Panc1 (cell line): ENCODE measurements around the gene GAB4. TPM values are rescaled to one million over a fixed set of nuclear protein-coding genes. Genes with fewer than 3 reads are reported as not detected.

Source experiments
- ATAC-seq: fragments of 200-7000 bp; cut with Tn5 transposase; 2 replicates; pipeline ENCODE4 v1.9.1; 2020; ENCODE audit warnings: mild to moderate bottlenecking, moderate library complexity
- BruUV-seq: library from RNA; stranded (reverse); fragments of 400-500 nt; replicated peaks from 2 replicates; lab custom pipeline; 2021; lab: Mats Ljungman, UMichigan
- CTCF ChIA-PET: fragments of 300-600 bp; sonication (Branson Sonifier 250); formaldehyde crosslinking; loops from one replicate; lab custom pipeline; 2022; ENCODE audit warnings: antibody characterized with exemption; lab: Charles Lee
- POLR2A ChIA-PET: fragments of 300-600 bp; sonication (Branson Sonifier 250); formaldehyde crosslinking; loops from one replicate; lab custom pipeline; 2022; ENCODE audit warnings: antibody characterized with exemption; lab: Charles Lee
- DNase-seq: peaks from one replicate; pipeline ENCODE4 v3.0.0-alpha.2; 2010; ENCODE audit warnings: low read depth, low spot score
- H3K27ac ChIP-seq: 2 replicates; pipeline ENCODE4 v1.5.1; 2011; ENCODE audit warnings: mild to moderate bottlenecking, low read length, inconsistent platforms
- H3K27me3 ChIP-seq: fragments of 200-500 bp; sonication (Bioruptor generic); 2 replicates; pipeline ENCODE4 v1.6.0; 2014; ENCODE audit warnings: low read length, inconsistent platforms; ENCODE audit not compliant: control insufficient read depth, insufficient read depth
- H3K36me3 ChIP-seq: fragments of 200-500 bp; sonication (Bioruptor generic); 2 replicates; pipeline ENCODE4 v1.5.1; 2014; ENCODE audit warnings: inconsistent platforms, mild to moderate bottlenecking, low read length, moderate library complexity; ENCODE audit not compliant: control insufficient read depth, insufficient read depth
- H3K4me1 ChIP-seq: 2 replicates; pipeline ENCODE4 v1.5.1; 2011; ENCODE audit warnings: inconsistent platforms, mild to moderate bottlenecking, low read length, moderate library complexity; ENCODE audit not compliant: control insufficient read depth, insufficient read depth
- H3K4me3 ChIP-seq, 2 experiments: 2 replicates each; pipeline ENCODE4 v1.5.1; 2011 to 2012; ENCODE audit warnings: low read depth in 2 of 2, low read length in 2 of 2, mild to moderate bottlenecking in 2 of 2, inconsistent platforms in 1 of 2, moderate library complexity in 1 of 2
- H3K9me3 ChIP-seq: fragments of 200-500 bp; sonication (Bioruptor generic); 2 replicates; pipeline ENCODE4 v1.5.1; 2014; ENCODE audit warnings: low read depth, mild to moderate bottlenecking, inconsistent platforms, low read length, moderate library complexity; ENCODE audit not compliant: control insufficient read depth, insufficient read depth
- POLR2AphosphoS5 ChIP-seq: IDR thresholded peaks from 2 replicates; pipeline ENCODE4 v1.6.1; 2012; ENCODE audit warnings: mild to moderate bottlenecking, low read depth, low read length, moderate library complexity
- SIN3A ChIP-seq: IDR thresholded peaks from 2 replicates; pipeline ENCODE4 v1.6.1; 2012; ENCODE audit warnings: low read depth, mild to moderate bottlenecking, low read length, moderate library complexity, borderline replicate concordance; ENCODE audit not compliant: insufficient read depth
- TCF7L2 ChIP-seq: IDR thresholded peaks from 2 replicates; pipeline ENCODE4 v1.6.1; 2011; ENCODE audit warnings: mild to moderate bottlenecking, low read depth, low read length, inconsistent platforms
- in situ Hi-C: cut with HindIII; loops from 2 replicates; pipeline ENCODE4 v1.10.0; 2016; ENCODE audit warnings: low sequenced_read_pairs, low pct_unique_long_range_greater_than_20kb
- intact Hi-C: fragments of 100-400 bp; cut with micrococcal nuclease; formaldehyde crosslinking; loops from one replicate; pipeline ENCODE4 v1.10.0; 2022; ENCODE audit not compliant: unreplicated experiment
- total RNA-seq: library from RNA; stranded (reverse); gene quantifications from one replicate; pipeline ENCODE4 v1.2.1, GENCODE V29; 2021; ENCODE audit not compliant: unreplicated experiment
- TF ChIP-seq, protein P1 (sequence below), 2 experiments: IDR thresholded peaks; 2 replicates each; pipeline ENCODE4 v1.6.1; 2011 to 2012; ENCODE audit warnings: low read depth in 2 of 2, control low read depth in 1 of 2, low read length in 1 of 2, mild to moderate bottlenecking in 1 of 2, moderate library complexity in 1 of 2; ENCODE audit not compliant: insufficient read depth in 1 of 2
- TF ChIP-seq, protein P2 (sequence below): fragments of 450-650 bp; IDR thresholded peaks from 2 replicates; pipeline ENCODE4 v1.5.1; 2017; ENCODE audit warnings: mild to moderate bottlenecking

GAB4 gene
- total RNA-seq, 1 experiment from 2014 or later = not detected

DNA sequence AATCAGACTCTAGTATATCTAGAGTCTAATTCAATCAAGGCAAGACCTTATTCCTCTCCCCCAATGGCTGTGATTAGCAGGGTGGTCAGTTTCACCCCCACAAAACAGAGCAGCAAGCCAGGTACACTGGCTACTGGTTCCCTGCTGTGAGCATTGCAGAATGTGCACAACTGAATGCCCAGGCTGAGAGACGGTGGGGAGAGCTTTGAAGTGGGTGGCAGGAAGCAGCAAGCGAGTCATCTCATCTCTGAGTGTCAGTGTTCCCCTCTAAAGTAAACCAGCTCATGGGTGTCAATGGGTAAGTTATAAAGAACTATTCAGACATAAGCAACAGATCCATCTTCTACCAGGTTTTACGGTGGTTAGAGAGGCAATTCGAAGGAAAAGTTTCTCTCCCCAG, 37.6 kb downstream of the GAB4 start:
- Histone ChIP-seq H3K27me3 (no peaks in the 10 kb centered on the region), H3K4me1 (no peaks in the 10 kb centered on the region), H3K27ac (no peak overlapping the region), H3K9me3 (no peaks in the 10 kb centered on the region), H3K4me3 (no peak overlapping the region), H3K36me3 (no peaks in the 10 kb centered on the region)
- ATAC-seq = no peak
- intact Hi-C loops = no loop called here
- POLR2A ChIA-PET = no interaction called here
- in situ Hi-C loops = no loop called here
- no TSS peak for BruUV-seq
- DNase-seq = no peak
- TF ChIP-seq POLR2AphosphoS5 (no peak), SIN3A (no peak), TCF7L2 (no peak)
- TF ChIP-seq, protein P1, sequence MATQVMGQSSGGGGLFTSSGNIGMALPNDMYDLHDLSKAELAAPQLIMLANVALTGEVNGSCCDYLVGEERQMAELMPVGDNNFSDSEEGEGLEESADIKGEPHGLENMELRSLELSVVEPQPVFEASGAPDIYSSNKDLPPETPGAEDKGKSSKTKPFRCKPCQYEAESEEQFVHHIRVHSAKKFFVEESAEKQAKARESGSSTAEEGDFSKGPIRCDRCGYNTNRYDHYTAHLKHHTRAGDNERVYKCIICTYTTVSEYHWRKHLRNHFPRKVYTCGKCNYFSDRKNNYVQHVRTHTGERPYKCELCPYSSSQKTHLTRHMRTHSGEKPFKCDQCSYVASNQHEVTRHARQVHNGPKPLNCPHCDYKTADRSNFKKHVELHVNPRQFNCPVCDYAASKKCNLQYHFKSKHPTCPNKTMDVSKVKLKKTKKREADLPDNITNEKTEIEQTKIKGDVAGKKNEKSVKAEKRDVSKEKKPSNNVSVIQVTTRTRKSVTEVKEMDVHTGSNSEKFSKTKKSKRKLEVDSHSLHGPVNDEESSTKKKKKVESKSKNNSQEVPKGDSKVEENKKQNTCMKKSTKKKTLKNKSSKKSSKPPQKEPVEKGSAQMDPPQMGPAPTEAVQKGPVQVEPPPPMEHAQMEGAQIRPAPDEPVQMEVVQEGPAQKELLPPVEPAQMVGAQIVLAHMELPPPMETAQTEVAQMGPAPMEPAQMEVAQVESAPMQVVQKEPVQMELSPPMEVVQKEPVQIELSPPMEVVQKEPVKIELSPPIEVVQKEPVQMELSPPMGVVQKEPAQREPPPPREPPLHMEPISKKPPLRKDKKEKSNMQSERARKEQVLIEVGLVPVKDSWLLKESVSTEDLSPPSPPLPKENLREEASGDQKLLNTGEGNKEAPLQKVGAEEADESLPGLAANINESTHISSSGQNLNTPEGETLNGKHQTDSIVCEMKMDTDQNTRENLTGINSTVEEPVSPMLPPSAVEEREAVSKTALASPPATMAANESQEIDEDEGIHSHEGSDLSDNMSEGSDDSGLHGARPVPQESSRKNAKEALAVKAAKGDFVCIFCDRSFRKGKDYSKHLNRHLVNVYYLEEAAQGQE (IDR thresholded peaks at IDR 0.05; ENCODE audit: insufficient read depth in 1 of 2, low read depth in 2 of 2, low read length in 1 of 2) = no peak
- TF ChIP-seq, protein P2, sequence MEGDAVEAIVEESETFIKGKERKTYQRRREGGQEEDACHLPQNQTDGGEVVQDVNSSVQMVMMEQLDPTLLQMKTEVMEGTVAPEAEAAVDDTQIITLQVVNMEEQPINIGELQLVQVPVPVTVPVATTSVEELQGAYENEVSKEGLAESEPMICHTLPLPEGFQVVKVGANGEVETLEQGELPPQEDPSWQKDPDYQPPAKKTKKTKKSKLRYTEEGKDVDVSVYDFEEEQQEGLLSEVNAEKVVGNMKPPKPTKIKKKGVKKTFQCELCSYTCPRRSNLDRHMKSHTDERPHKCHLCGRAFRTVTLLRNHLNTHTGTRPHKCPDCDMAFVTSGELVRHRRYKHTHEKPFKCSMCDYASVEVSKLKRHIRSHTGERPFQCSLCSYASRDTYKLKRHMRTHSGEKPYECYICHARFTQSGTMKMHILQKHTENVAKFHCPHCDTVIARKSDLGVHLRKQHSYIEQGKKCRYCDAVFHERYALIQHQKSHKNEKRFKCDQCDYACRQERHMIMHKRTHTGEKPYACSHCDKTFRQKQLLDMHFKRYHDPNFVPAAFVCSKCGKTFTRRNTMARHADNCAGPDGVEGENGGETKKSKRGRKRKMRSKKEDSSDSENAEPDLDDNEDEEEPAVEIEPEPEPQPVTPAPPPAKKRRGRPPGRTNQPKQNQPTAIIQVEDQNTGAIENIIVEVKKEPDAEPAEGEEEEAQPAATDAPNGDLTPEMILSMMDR = no peak
- CTCF ChIA-PET = interaction anchor here (0.6 kb wide), 1 partner anchor 18 kb away, joined by 3 read pairs; no protein-coding TSS in a partner anchor

DNA sequence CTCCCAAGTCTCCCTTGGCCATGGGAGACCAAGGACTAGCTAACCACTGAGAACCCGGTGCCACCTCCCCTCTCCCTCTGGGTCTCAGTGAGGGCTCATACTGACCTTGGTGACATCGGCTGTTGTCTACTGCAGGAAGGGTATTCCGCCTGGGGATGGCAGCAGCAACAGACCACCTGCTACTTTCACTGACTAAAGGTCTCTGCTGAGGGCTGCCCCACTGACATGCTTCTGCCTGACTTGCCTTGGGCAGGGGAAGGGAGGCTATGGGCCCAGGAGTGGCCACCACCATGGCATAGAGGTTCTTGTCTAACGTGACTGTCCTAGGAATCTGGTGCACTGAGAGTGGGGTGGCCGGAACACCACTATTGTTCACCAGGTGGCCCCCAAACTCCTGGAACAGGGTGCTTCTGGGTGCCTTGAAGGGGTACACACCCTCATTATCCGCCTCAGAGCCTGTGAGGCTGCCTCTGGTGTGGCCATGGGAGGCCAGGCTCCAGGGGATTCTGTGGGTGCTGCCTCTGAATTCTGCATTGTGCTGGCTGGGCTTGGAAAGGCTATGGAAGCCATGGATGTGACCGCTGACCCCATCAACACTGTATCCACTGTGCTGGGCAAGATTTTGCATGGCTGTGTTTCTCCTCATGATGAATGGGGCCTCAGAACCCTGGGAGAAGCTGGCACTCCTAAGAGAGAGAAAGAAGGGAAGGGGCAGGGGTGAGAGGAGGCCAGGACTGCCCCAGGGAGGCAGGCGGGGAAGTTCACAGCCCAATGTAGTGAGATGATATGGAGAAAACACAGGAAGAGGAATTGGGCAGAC, 38.3 kb downstream of the GAB4 start:
- Histone ChIP-seq H3K27ac (no peak overlapping the region), H3K4me1 (no peaks in the 10 kb centered on the region), H3K4me3 (no peak overlapping the region), H3K9me3 (no peaks in the 10 kb centered on the region), H3K36me3 (no peaks in the 10 kb centered on the region), H3K27me3 (no peaks in the 10 kb centered on the region)
- TF ChIP-seq, protein P1 (IDR thresholded peaks at IDR 0.05; ENCODE audit: insufficient read depth in 1 of 2, low read depth in 2 of 2, low read length in 1 of 2) = no peak
- TF ChIP-seq, protein P2 = no peak
- TF ChIP-seq SIN3A (no peak), POLR2AphosphoS5 (no peak), TCF7L2 (no peak)
- intact Hi-C loops = no loop called here
- DNase-seq (no peak), ATAC-seq (no peak)
- BruUV-seq = no TSS peak
- POLR2A ChIA-PET = no interaction called here
- CTCF ChIA-PET = interaction anchor here (0.6 kb wide), 1 partner anchor 17 kb away, joined by 3 read pairs; no protein-coding TSS in a partner anchor
- in situ Hi-C loops = no loop called here
